DOHH2 (cell line): ENCODE data around the gene GLIPR2.

Experiments used
- H3F3A ChIP-seq: fragments of 200-600 bp; sonication (generic), shearing (Covaris generic); 2 replicates; pipeline ENCODE4 v1.6.0; 2016; ENCODE audit warnings: antibody characterized with exemption, mild to moderate bottlenecking; ENCODE audit not compliant: control insufficient read depth, insufficient read depth
- H3K27ac ChIP-seq: fragments of 200-600 bp; sonication (generic); 2 replicates; pipeline ENCODE4 v1.5.1; 2014; ENCODE audit warnings: low read depth, mild to moderate bottlenecking, low read length, moderate library complexity
- H3K27me3 ChIP-seq: fragments of 200-600 bp; sonication (generic); 2 replicates; pipeline ENCODE4 v1.6.1; 2014; ENCODE audit warnings: mild to moderate bottlenecking, low read length, mixed read lengths; ENCODE audit not compliant: control insufficient read depth
- H3K36me3 ChIP-seq: fragments of 200-600 bp; sonication (generic); 2 replicates; pipeline ENCODE4 v1.6.1; 2014; ENCODE audit warnings: mild to moderate bottlenecking, low read length, moderate library complexity, mixed read lengths; ENCODE audit not compliant: control insufficient read depth
- H3K4me1 ChIP-seq: fragments of 200-600 bp; sonication (generic); 2 replicates; pipeline ENCODE4 v1.6.1; 2014; ENCODE audit warnings: mild to moderate bottlenecking, low read length, mixed read lengths; ENCODE audit not compliant: control insufficient read depth
- H3K4me2 ChIP-seq: fragments of 200-600 bp; sonication (generic); 2 replicates; pipeline ENCODE4 v1.6.0; 2014; ENCODE audit warnings: mild to moderate bottlenecking, low read length, moderate library complexity
- H3K4me3 ChIP-seq: fragments of 200-600 bp; sonication (generic); 2 replicates; pipeline ENCODE4 v1.5.1; 2014; ENCODE audit warnings: mild to moderate bottlenecking, low read length, mixed read lengths
- H3K79me2 ChIP-seq: fragments of 200-600 bp; sonication (generic); 2 replicates; pipeline ENCODE4 v1.6.1; 2014; ENCODE audit warnings: mild to moderate bottlenecking, low read length, mixed read lengths; ENCODE audit not compliant: control insufficient read depth
- H3K9me2 ChIP-seq: fragments of 200-600 bp; sonication (generic); replicated peaks from 2 replicates; pipeline ENCODE4 v1.6.1; 2014; ENCODE audit warnings: mild to moderate bottlenecking, low read length, mixed read lengths; ENCODE audit not compliant: control insufficient read depth
- H3K9me3 ChIP-seq: fragments of 200-600 bp; sonication (generic); 2 replicates; pipeline ENCODE4 v1.6.1; 2014; ENCODE audit warnings: antibody characterized with exemption, low read length, mixed read lengths; ENCODE audit not compliant: control insufficient read depth, insufficient read depth
- H4K20me1 ChIP-seq: fragments of 200-600 bp; sonication (generic); 2 replicates; pipeline ENCODE4 v1.6.0; 2014; ENCODE audit warnings: low read depth, mild to moderate bottlenecking, antibody characterized with exemption, low read length, moderate library complexity; ENCODE audit not compliant: control insufficient read depth, insufficient read depth
- CTCF ChIP-seq: fragments of 200-600 bp; sonication (generic); IDR thresholded peaks from one replicate; pipeline ENCODE4 v1.5.1; 2014; ENCODE audit warnings: antibody characterized with exemption, mild to moderate bottlenecking, low read depth, low read length; ENCODE audit not compliant: poor library complexity, severe bottlenecking
- EZH2phosphoT487 ChIP-seq: fragments of 200-600 bp; sonication (generic); IDR thresholded peaks from 2 replicates; pipeline ENCODE4 v1.6.1; 2017; ENCODE audit warnings: borderline replicate concordance, mild to moderate bottlenecking, antibody characterized with exemption, low read length, moderate library complexity, mixed read lengths

The GLIPR2 gene

GRCh38 chr9:36163786-36164170, 27.2 kb downstream of the GLIPR2 start:
- no peak overlapping the region for H3K27ac ChIP-seq
- no peak overlapping the region for H3K4me2 ChIP-seq

GRCh38 chr9:36164372-36164771, 27.8 kb downstream of the GLIPR2 start:
- Histone ChIP-seq H3K4me3 (no peak overlapping the region), H3F3A (no peaks in the 10 kb centered on the region), H3K27me3 (peaks cover 15% of the 10 kb centered on the region), H3K79me2 (no peaks in the 10 kb centered on the region), H3K36me3 (no peaks in the 10 kb centered on the region), H4K20me1 (no peaks in the 10 kb centered on the region), H3K9me2 (no peaks in the 10 kb centered on the region), H3K27ac (no peak overlapping the region), H3K9me3 (no peaks in the 10 kb centered on the region), H3K4me1 (peaks cover 6% of the 10 kb centered on the region), H3K4me2 (no peak overlapping the region)
- no peak for TF ChIP-seq CTCF
- TF ChIP-seq EZH2phosphoT487: no peak

More at GRCh38 chr9:36163786-36164170, 27.2 kb downstream of the GLIPR2 start:
- Histone ChIP-seq H3K27me3 (peaks cover 15% of the 10 kb centered on the region), H3K36me3 (no peaks in the 10 kb centered on the region), H3K9me3 (no peaks in the 10 kb centered on the region), H3K9me2 (no peaks in the 10 kb centered on the region), H3K4me3 (no peak overlapping the region), H3K79me2 (no peaks in the 10 kb centered on the region), H4K20me1 (no peaks in the 10 kb centered on the region), H3F3A (no peaks in the 10 kb centered on the region), H3K4me1 (peaks cover 6% of the 10 kb centered on the region)
- TF ChIP-seq EZH2phosphoT487 (no peak), CTCF (no peak)

GRCh38 chr9:36164989-36165388, 28.5 kb downstream of the GLIPR2 start:
- H3K4me2 ChIP-seq: no peak overlapping the region
- no peak for TF ChIP-seq CTCF
- TF ChIP-seq EZH2phosphoT487: no peak
- H3K9me2 ChIP-seq: no peaks in the 10 kb centered on the region
- no peaks in the 10 kb centered on the region for H3K9me3 ChIP-seq
- no peak overlapping the region for H3K27ac ChIP-seq
- no peaks in the 10 kb centered on the region for H3K36me3 ChIP-seq
- no peak overlapping the region for H3K4me3 ChIP-seq
- H4K20me1 ChIP-seq: no peaks in the 10 kb centered on the region
- H3F3A ChIP-seq: no peaks in the 10 kb centered on the region
- peaks cover 15% of the 10 kb centered on the region for H3K27me3 ChIP-seq
- peaks cover 6% of the 10 kb centered on the region for H3K4me1 ChIP-seq
- H3K79me2 ChIP-seq: no peaks in the 10 kb centered on the region

- no peaks in the 10 kb centered on the region for H3K36me3 ChIP-seq
- H3K9me2 ChIP-seq: no peaks in the 10 kb centered on the region
- no peak overlapping the region for H3K27ac ChIP-seq
- TF ChIP-seq EZH2phosphoT487: no peak
- TF ChIP-seq CTCF: no peak
- H3K4me1 ChIP-seq: peaks cover 6% of the 10 kb centered on the region
- H4K20me1 ChIP-seq: no peaks in the 10 kb centered on the region
- H3F3A ChIP-seq: no peaks in the 10 kb centered on the region
- H3K4me2 ChIP-seq: no peak overlapping the region
- no peaks in the 10 kb centered on the region for H3K79me2 ChIP-seq
- H3K27me3 ChIP-seq: peaks cover 15% of the 10 kb centered on the region
- H3K4me3 ChIP-seq: no peak overlapping the region
- H3K9me3 ChIP-seq: no peaks in the 10 kb centered on the region
Measured at GRCh38 chr9:36165826-36166167, 29.3 kb downstream of the GLIPR2 start.
